GM19395 (cell line): ENCODE results near the gene PHLPP1.

Experiments used
- ATAC-seq: cut with Tn5 transposase; IDR thresholded peaks from one replicate; pipeline ENCODE4 v1.9.1; 2021; ENCODE audit warnings: mild to moderate bottlenecking, moderate library complexity; ENCODE audit not compliant: unreplicated experiment

Gene PHLPP1

GRCh38 chr18:62974928-62975675, 259.8 kb downstream of the PHLPP1 start:
- no peak for ATAC-seq

- ATAC-seq: no peak
These were observed 260.4 kb downstream of the PHLPP1 start for GRCh38 chr18:62975785-62976184.

GRCh38 chr18:62976227-62976626, 260.9 kb downstream of the PHLPP1 start:
- ATAC-seq: no peak

- ATAC-seq: no peak
These were observed 262.2 kb downstream of the PHLPP1 start for GRCh38 chr18:62977512-62977911.

- no peak for ATAC-seq
These were observed 263.1 kb downstream of the PHLPP1 start for GRCh38 chr18:62978251-62979049.

GRCh38 chr18:62979176-62979575, 263.8 kb downstream of the PHLPP1 start:
- ATAC-seq: no peak

- ATAC-seq: no peak
These were observed 264.6 kb downstream of the PHLPP1 start for GRCh38 chr18:62979900-62980299.

GRCh38 chr18:62981566-62981965, 266.2 kb downstream of the PHLPP1 start:
- no peak for ATAC-seq

- ATAC-seq: no peak
These were observed 267.4 kb downstream of the PHLPP1 start for GRCh38 chr18:62982600-62983251.

GRCh38 chr18:62984656-62985315, 269.4 kb downstream of the PHLPP1 start:
- no peak for ATAC-seq

GRCh38 chr18:62986490-62986889, 271.1 kb downstream of the PHLPP1 start:
- ATAC-seq: no peak

- no peak for ATAC-seq
These were observed 271.9 kb downstream of the PHLPP1 start for GRCh38 chr18:62987055-62987830.

GRCh38 chr18:62987859-62988258, 272.5 kb downstream of the PHLPP1 start:
- no peak for ATAC-seq

GRCh38 chr18:62988471-62988870, 273.1 kb downstream of the PHLPP1 start:
- ATAC-seq: no peak

- ATAC-seq: no peak
These were observed 273.9 kb downstream of the PHLPP1 start for GRCh38 chr18:62989195-62989594.

- ATAC-seq: no peak
These were observed 275.3 kb downstream of the PHLPP1 start for GRCh38 chr18:62990653-62991052.

GRCh38 chr18:62991389-62991788, 276.0 kb downstream of the PHLPP1 start:
- ATAC-seq: no peak

- ATAC-seq: no peak
These were observed 276.6 kb downstream of the PHLPP1 start for GRCh38 chr18:62991959-62992358.

GRCh38 chr18:62992877-62993365, 277.6 kb downstream of the PHLPP1 start:
- no peak for ATAC-seq

GRCh38 chr18:62996566-62996965, 281.2 kb downstream of the PHLPP1 start:
- no peak for ATAC-seq
